Activated CD4-positive, alpha-beta T cell treated with anti-CD3 and anti-CD28 coated beads, Interleukin-2, amount 10 ng/mL, durations not matched to agents 7 days and 5 days (primary cell): ENCODE data around the gene CAMK2G. TPM values are rescaled to one million over a fixed set of nuclear protein-coding genes. Genes with fewer than 3 reads are reported as not detected.
A peak's percentile ranks its signal among the peaks of the same experiment; 100 is the strongest.
"Not testable (repeated sequence)": the region's sequence is repeated elsewhere in the genome, so short reads cannot be mapped to it uniquely, and the experiment has no call there.

Source experiments
- CTCF ChIA-PET: fragments of 350-600 bp; sonication (Branson Sonifier 250); formaldehyde crosslinking; loops from one replicate; lab custom pipeline; 2021; ENCODE audit warnings: antibody characterized with exemption; lab: Charles Lee
- POLR2A ChIA-PET: fragments of 350-600 bp; sonication (Branson Sonifier 250); formaldehyde crosslinking; loops from one replicate; lab custom pipeline; 2021; ENCODE audit warnings: antibody characterized with exemption; lab: Charles Lee
- DNase-seq: peaks from one replicate; pipeline ENCODE4 v3.0.0-alpha.2; 2020
- H3K27ac Mint-ChIP-seq: one replicate; pipeline ENCODE4 v1.8.0; 2021; ENCODE audit warnings: mild to moderate bottlenecking, moderate library complexity, mixed read lengths
- H3K27me3 Mint-ChIP-seq: one replicate; pipeline ENCODE4 v1.8.0; 2021; ENCODE audit warnings: mixed read lengths
- H3K36me3 Mint-ChIP-seq: one replicate; pipeline ENCODE4 v1.8.0; 2021; ENCODE audit warnings: low read depth, mixed read lengths
- H3K4me1 Mint-ChIP-seq: one replicate; pipeline ENCODE4 v1.8.0; 2021; ENCODE audit warnings: mixed read lengths
- H3K4me3 Mint-ChIP-seq: one replicate; pipeline ENCODE4 v1.8.0; 2021; ENCODE audit warnings: mild to moderate bottlenecking, moderate library complexity, mixed read lengths
- H3K9me3 Mint-ChIP-seq: one replicate; pipeline ENCODE4 v1.8.0; 2021; ENCODE audit warnings: mixed read lengths
- total RNA-seq, 2 experiments: library from RNA; stranded (reverse); gene quantifications; one replicate each; pipeline ENCODE4 v1.2.3, GENCODE V29; 2021

Gene CAMK2G
- total RNA-seq, 2 experiments from 2014 or later = 54.4 to 55.8 TPM

DNA sequence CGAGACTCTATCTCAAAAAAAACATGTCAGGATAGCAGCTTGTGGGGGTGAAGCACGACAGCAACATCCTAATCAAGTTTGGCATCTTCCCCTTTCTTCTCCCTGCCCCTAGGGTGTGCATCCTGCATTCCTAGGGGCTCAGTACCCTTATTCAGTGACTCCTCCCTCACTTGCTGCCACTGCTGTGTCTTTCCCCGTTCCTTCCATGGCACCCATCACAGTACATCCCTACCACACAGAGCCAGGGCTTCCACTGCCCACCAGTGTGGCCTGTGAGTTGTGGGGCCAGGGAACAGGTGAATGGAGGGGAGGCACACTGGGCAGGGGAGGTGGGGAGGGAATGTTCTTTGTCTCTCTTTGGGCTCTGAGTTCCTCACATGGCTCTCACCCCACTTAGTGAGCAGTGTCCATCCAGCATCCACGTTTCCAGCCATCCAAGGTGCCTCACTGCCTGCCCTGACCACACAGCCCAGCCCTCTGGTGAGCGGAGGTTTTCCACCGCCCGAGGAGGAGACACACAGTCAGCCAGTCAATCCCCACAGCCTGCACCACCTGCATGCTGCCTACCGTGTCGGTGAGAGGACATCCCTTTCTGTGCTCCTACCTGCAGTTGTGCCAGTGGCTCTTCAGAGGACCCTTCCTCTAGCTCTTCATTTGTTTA, 74.3 kb downstream of the CAMK2G start:
- Mint-ChIP-seq H3K36me3 (peaks cover 46% of the 10 kb centered on the region), H3K27me3 (no peaks in the 10 kb centered on the region), H3K9me3 (no peaks in the 10 kb centered on the region), H3K4me1 (peaks cover 6% of the 10 kb centered on the region), H3K4me3 (no peak overlapping the region), H3K27ac (peak overlapping the region; percentile 31)
- DNase-seq = no peak
- ChIA-PET CTCF (interaction anchor here (0.6 to 1.3 kb wide), 3 partner anchors 16 to 405 kb away, joined by 3 read pairs; no protein-coding TSS in a partner anchor), POLR2A (no interaction called here)

- Mint-ChIP-seq H3K9me3 (no peaks in the 10 kb centered on the region), H3K4me1 (peaks cover 4% of the 10 kb centered on the region), H3K27ac (no peak overlapping the region), H3K4me3 (no peak overlapping the region), H3K27me3 (no peaks in the 10 kb centered on the region), H3K36me3 (peaks cover 51% of the 10 kb centered on the region)
- CTCF ChIA-PET = interaction anchor here (1.3 to 1.6 kb wide), 3 partner anchors 10 to 21 kb away, joined by 3 to 4 read pairs (median 3); no protein-coding TSS in a partner anchor
- POLR2A ChIA-PET = no interaction called here
- no peak for DNase-seq
These were observed 75.3 kb downstream of the CAMK2G start for GRCh38 chr10:73798927-73799560.

DNA sequence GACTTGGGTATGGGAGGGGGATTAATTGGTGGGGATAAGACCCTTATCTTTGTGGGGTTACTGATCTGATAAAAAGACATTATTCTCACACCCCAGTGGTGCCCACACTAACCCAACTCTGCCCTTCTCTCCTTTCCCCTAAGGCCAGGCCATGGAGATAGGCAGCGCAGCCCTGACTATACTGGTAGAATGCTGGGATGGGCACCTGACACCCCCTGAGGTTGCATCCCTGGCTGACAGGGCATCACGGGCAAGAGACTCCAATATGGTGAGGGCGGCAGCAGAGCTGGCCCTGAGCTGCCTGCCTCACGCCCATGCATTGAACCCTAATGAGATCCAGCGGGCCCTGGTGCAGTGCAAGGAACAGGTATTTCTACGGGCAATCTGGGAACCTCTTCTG, 76.3 kb downstream of the CAMK2G start:
- H3K27ac Mint-ChIP-seq = no peak overlapping the region
- peaks cover 47% of the 10 kb centered on the region for H3K36me3 Mint-ChIP-seq
- H3K4me1 Mint-ChIP-seq = no peaks in the 10 kb centered on the region
- H3K9me3 Mint-ChIP-seq = no peaks in the 10 kb centered on the region
- H3K4me3 Mint-ChIP-seq = no peak overlapping the region
- ChIA-PET POLR2A (no interaction called here), CTCF (interaction anchor here (1.4 to 1.6 kb wide), 2 partner anchors 11 to 20 kb away, joined by 3 to 4 read pairs; no protein-coding TSS in a partner anchor)
- DNase-seq = no peak
- H3K27me3 Mint-ChIP-seq = no peaks in the 10 kb centered on the region

GRCh38 chr10:73797324-73798025, 76.9 kb downstream of the CAMK2G start:
- Mint-ChIP-seq H3K4me3 (no peak overlapping the region), H3K27ac (no peak overlapping the region), H3K27me3 (no peaks in the 10 kb centered on the region), H3K9me3 (no peaks in the 10 kb centered on the region), H3K4me1 (no peaks in the 10 kb centered on the region), H3K36me3 (peaks cover 43% of the 10 kb centered on the region)
- no peak for DNase-seq
- CTCF ChIA-PET = no interaction called here
- POLR2A ChIA-PET = no interaction called here

- peaks cover 37% of the 10 kb centered on the region for H3K36me3 Mint-ChIP-seq
- ChIA-PET POLR2A (no interaction called here), CTCF (interaction anchor here (0.6 to 1.2 kb wide), 2 partner anchors 11 to 41 kb away, joined by 3 read pairs; partner anchors contain the start of gene ZSWIM8)
- no peak overlapping the region for H3K27ac Mint-ChIP-seq
- no peaks in the 10 kb centered on the region for H3K27me3 Mint-ChIP-seq
- no peaks in the 10 kb centered on the region for H3K4me1 Mint-ChIP-seq
- no peak for DNase-seq
- no peaks in the 10 kb centered on the region for H3K9me3 Mint-ChIP-seq
- no peak overlapping the region for H3K4me3 Mint-ChIP-seq
These were observed 77.6 kb downstream of the CAMK2G start for GRCh38 chr10:73796766-73797165.

GRCh38 chr10:73796035-73796434, 78.3 kb downstream of the CAMK2G start:
- peaks cover 44% of the 10 kb centered on the region for H3K36me3 Mint-ChIP-seq
- CTCF ChIA-PET = interaction anchor here (1.2 to 2.2 kb wide), 2 partner anchors 10 to 13 kb away, joined by 3 to 5 read pairs; partner anchors contain the start of gene ZSWIM8
- H3K4me3 Mint-ChIP-seq, H3K27ac Mint-ChIP-seq, H3K9me3 Mint-ChIP-seq, H3K4me1 Mint-ChIP-seq, H3K27me3 Mint-ChIP-seq, DNase-seq, POLR2A ChIA-PET: not testable (repeated sequence)

- CTCF ChIA-PET = interaction anchor here (1.0 to 3.2 kb wide), 4 partner anchors 9 to 14 kb away, joined by 3 to 20 read pairs (median 4); partner anchors contain the start of gene ZSWIM8
- H3K27me3 Mint-ChIP-seq, H3K4me1 Mint-ChIP-seq, POLR2A ChIA-PET, H3K4me3 Mint-ChIP-seq, H3K9me3 Mint-ChIP-seq, H3K27ac Mint-ChIP-seq, DNase-seq: not testable (repeated sequence)
- peaks cover 47% of the 10 kb centered on the region for H3K36me3 Mint-ChIP-seq
These were observed 78.9 kb downstream of the CAMK2G start for GRCh38 chr10:73795491-73795890.

- no peak for DNase-seq
- no peaks in the 10 kb centered on the region for H3K27me3 Mint-ChIP-seq
- H3K27ac Mint-ChIP-seq = no peak overlapping the region
- no peaks in the 10 kb centered on the region for H3K9me3 Mint-ChIP-seq
- ChIA-PET POLR2A (no interaction called here), CTCF (interaction anchor here (1.1 to 3.2 kb wide), 6 partner anchors 8 to 86 kb away, joined by 3 to 20 read pairs (median 4); partner anchors contain the start of gene CHCHD1)
- peaks cover 53% of the 10 kb centered on the region for H3K36me3 Mint-ChIP-seq
- H3K4me3 Mint-ChIP-seq = no peak overlapping the region
- H3K4me1 Mint-ChIP-seq = no peaks in the 10 kb centered on the region
These were observed 80.9 kb downstream of the CAMK2G start for GRCh38 chr10:73793456-73793855.

DNA sequence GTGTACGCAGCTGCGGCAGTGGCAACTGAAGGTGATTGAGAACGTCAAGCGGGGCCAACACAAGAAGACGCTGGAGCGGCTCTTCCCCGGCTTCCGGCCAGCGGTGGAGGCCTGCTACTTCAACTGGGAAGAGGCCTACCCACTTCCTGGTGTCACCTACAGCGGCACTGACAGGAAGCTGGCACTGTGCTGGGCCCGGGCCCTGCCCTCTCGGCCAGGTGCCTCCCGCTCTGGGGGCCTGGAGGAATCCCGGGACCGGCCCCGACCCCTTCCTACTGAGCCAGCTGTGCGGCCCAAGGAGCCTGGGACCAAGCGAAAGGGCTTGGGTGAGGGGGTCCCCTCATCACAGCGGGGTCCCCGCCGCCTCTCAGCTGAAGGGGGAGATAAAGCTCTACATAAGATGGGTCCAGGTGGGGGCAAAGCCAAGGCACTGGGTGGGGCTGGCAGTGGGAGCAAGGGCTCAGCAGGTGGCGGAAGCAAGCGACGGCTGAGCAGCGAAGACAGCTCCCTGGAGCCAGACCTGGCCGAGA, 82.4 kb downstream of the CAMK2G start:
- CTCF ChIA-PET = no interaction called here
- peaks cover 8% of the 10 kb centered on the region for H3K4me1 Mint-ChIP-seq
- H3K4me3 Mint-ChIP-seq = no peak overlapping the region
- H3K36me3 Mint-ChIP-seq = peaks cover 43% of the 10 kb centered on the region
- no peaks in the 10 kb centered on the region for H3K9me3 Mint-ChIP-seq
- H3K27ac Mint-ChIP-seq = peak overlapping the region; percentile 60
- DNase-seq = no peak
- H3K27me3 Mint-ChIP-seq = no peaks in the 10 kb centered on the region
- POLR2A ChIA-PET = no interaction called here

DNA sequence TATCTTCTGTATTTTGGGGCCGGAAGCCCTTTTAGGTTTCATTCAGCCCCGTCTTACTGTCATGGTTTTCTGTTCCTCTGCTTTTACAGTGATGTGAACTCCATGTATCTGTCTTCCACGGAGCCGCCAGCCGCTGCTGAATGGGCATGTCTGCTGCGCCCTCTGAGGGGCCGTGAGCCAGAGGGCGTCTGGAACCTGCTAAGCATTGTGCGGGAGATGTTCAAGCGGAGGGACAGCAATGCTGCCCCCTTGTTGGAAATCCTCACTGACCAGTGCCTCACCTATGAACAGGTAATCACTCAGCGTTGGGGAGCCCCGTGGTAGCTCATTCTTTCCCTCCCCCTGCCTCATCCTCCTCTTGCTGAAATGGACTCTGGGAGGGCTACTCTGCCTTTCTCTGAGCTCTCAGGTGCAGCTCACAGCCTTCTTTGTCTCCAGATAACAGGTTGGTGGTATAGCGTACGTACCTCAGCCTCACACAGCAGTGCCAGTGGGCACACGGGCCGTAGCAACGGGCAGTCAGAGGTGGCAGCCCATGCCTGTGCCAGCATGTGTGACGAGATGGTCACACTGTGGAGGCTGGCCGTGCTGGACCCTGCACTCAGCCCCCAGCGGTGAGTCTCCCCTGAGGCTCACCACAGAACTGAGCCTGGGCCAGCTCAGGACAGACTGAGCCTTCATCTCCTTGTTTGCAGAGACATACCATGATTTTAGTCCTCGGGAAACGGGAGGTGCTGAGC, 83.3 kb downstream of the CAMK2G start:
- Mint-ChIP-seq H3K36me3 (peaks cover 39% of the 10 kb centered on the region), H3K27ac (no peak overlapping the region), H3K4me1 (peaks cover 15% of the 10 kb centered on the region), H3K27me3 (no peaks in the 10 kb centered on the region), H3K9me3 (no peaks in the 10 kb centered on the region), H3K4me3 (no peak overlapping the region)
- CTCF ChIA-PET = no interaction called here
- POLR2A ChIA-PET = no interaction called here
- DNase-seq = no peak

- Mint-ChIP-seq H3K27me3 (no peaks in the 10 kb centered on the region), H3K4me3 (no peak overlapping the region), H3K9me3 (no peaks in the 10 kb centered on the region), H3K27ac (no peak overlapping the region), H3K4me1 (peaks cover 24% of the 10 kb centered on the region), H3K36me3 (peaks cover 33% of the 10 kb centered on the region)
- ChIA-PET POLR2A (no interaction called here), CTCF (interaction anchor here (1.1 to 1.2 kb wide), 2 partner anchors 17 to 23 kb away, joined by 3 to 4 read pairs; no protein-coding TSS in a partner anchor)
- DNase-seq = no peak
These were observed 84.7 kb downstream of the CAMK2G start for GRCh38 chr10:73789659-73790055.
